GM13977 (cell line): Measurements from ENCODE around the gene TCF12.

ENCODE experiments used
- DNase-seq: peaks from one replicate; pipeline ENCODE4 v3.0.0; 2012; ENCODE audit warnings: low spot score
- in situ Hi-C: fragments of 300-500 bp; cut with MboI; formaldehyde crosslinking; loops from one replicate; pipeline ENCODE4 v1.12.0; 2022; ENCODE audit warnings: low sequenced_read_pairs, low pct_unique_long_range_greater_than_20kb, mixed read lengths, inconsistent platforms; ENCODE audit not compliant: unreplicated experiment
- TF ChIP-seq, protein P1 (sequence below): IDR thresholded peaks from 2 replicates; pipeline ENCODE4 v1.5.1; 2012; ENCODE audit warnings: mild to moderate bottlenecking, control low read depth; ENCODE audit not compliant: insufficient read depth; ENCODE audit errors: extremely low read depth, missing control alignments

TCF12 gene

GRCh38 chr15:57236561-57237300 lies 318.3 kb downstream of the TCF12 start:
- TF ChIP-seq, protein P1, sequence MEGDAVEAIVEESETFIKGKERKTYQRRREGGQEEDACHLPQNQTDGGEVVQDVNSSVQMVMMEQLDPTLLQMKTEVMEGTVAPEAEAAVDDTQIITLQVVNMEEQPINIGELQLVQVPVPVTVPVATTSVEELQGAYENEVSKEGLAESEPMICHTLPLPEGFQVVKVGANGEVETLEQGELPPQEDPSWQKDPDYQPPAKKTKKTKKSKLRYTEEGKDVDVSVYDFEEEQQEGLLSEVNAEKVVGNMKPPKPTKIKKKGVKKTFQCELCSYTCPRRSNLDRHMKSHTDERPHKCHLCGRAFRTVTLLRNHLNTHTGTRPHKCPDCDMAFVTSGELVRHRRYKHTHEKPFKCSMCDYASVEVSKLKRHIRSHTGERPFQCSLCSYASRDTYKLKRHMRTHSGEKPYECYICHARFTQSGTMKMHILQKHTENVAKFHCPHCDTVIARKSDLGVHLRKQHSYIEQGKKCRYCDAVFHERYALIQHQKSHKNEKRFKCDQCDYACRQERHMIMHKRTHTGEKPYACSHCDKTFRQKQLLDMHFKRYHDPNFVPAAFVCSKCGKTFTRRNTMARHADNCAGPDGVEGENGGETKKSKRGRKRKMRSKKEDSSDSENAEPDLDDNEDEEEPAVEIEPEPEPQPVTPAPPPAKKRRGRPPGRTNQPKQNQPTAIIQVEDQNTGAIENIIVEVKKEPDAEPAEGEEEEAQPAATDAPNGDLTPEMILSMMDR, result no peak
- in situ Hi-C loops, result no loop called here
- no peak for DNase-seq

DNA sequence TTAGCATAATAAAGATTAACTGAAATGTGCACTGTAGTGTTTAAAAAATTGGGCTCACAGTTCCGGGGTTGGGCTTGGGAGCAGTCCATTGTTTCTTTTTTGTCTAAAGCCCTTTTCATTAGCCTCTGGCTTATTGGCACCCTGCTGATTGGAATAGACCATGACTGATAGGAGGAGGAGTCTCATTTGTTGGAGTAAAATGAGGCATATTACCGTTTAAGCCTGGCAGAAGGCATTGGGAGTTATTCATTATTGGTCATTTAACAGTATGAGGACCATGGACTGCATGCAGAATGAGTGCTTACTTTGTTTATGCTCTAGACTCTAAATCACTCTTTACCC lies 318.8 kb downstream of the TCF12 start:
- in situ Hi-C loops, result no loop called here
- DNase-seq, result no peak

DNA sequence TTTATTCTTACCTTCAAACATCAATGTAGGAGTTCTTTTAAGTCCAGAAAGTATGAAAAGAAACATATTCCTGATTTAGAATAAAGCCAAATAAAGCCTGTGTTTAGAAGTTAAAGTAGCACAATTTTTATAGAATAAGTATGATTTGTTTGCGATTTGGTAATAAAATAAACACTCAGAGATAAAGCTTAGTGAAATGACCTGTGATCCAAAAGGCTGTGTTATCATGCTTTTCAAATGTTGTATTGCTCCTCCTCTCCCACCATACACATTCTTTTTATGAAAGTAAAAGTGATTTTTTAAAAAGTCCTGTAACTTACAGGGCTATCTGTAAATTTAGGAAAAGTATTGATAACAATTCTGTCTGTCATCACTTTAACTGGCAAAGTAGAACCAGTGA lies 319.2 kb downstream of the TCF12 start:
- in situ Hi-C loops, result no loop called here
- no peak for DNase-seq

More for the DNA sequence above, 318.8 kb downstream of the TCF12 start:
- TF ChIP-seq, protein P1, result no peak

GRCh38 chr15:57245130-57245529 lies 326.7 kb downstream of the TCF12 start:
- no peak for DNase-seq
- in situ Hi-C loops, result no loop called here
- TF ChIP-seq, protein P1, result no peak

More for the DNA sequence above, 319.2 kb downstream of the TCF12 start:
- TF ChIP-seq, protein P1, result no peak

DNA sequence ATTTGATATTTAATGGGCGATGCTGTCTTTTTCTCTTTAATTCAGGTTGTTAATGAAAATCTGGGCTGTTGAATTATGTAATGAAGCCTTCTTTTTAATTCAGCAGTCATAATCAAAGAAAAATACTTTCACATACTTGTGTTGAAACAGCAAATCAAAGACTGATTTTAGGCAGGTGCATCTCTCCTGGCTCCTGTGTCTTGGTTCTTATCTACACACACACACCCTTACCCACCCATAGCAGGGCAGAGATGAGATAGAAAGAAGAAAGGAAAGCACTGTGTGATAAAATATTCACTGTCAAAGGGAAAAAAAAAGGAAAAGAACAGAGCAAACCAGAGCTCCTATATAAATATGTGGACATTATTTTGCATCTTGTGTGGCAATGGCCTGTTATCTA lies 327.3 kb downstream of the TCF12 start:
- DNase-seq, result no peak
- TF ChIP-seq, protein P1, result no peak
- in situ Hi-C loops, result no loop called here

- in situ Hi-C loops, result no loop called here
- no peak for DNase-seq
- TF ChIP-seq, protein P1, result no peak
These were observed 329.6 kb downstream of the TCF12 start for GRCh38 chr15:57248074-57248473.
